ENCODE data around the gene MTMR12. TPM values are rescaled to one million over a fixed set of nuclear protein-coding genes. Genes with fewer than 3 reads are reported as not detected.
"Not testable (repeated sequence)": the region's sequence is repeated elsewhere in the genome, so short reads cannot be mapped to it uniquely, and the experiment has no call there.

The MTMR12 gene
- total RNA-seq, 1 experiment from 2014 or later, result 16.0 TPM

DNA sequence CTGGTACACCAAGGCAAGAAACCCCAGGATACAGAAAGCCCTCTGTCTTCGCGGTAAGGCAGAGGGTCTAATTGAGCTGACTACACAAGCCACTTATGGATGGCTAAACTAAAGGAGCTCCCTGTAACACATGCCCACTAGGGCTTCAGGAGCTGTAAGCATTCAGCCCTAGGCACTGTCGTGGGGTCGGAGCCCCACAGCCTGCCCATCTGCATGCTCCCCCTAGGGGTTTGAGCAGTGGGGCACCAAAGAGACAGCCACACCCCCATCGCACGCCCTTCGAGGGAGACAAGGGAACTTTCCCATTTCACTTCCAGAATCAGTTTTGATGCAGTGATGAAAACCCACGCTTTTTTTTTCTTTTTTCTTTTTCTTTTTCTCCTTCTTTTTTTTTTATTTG is 11.0 kb upstream of the MTMR12 start:
- Histone ChIP-seq H3K4me3 (ENCODE audit: low read length) (no peak overlapping the region), H3K9ac (ENCODE audit: low read length) (no peak overlapping the region), H3K36me3 (ENCODE audit: low read depth, low read length) (no peaks in the 10 kb centered on the region), H3K79me2 (ENCODE audit: low read length) (no peaks in the 10 kb centered on the region), H2AFZ (ENCODE audit: low read length) (no peak overlapping the region), H3K9me3 (ENCODE audit: low read length) (0 out of 2 replicates have a peak, but pooled peaks cover 12% of the 10 kb centered on the region), H3K4me2 (ENCODE audit: low read length) (no peak overlapping the region), H3F3A (ENCODE audit: low read length, unreplicated experiment) (no peaks in the 10 kb centered on the region), H4K20me1 (ENCODE audit: low read length) (no peaks in the 10 kb centered on the region), H3K9me2 (replicated peaks; ENCODE audit: low read length) (no peaks in the 10 kb centered on the region), H3K27ac (ENCODE audit: low read length) (no peak overlapping the region), H3K4me1 (ENCODE audit: insufficient read depth, low read length) (no peaks in the 10 kb centered on the region), H3K27me3 (ENCODE audit: low read length) (no peaks in the 10 kb centered on the region)
- TF ChIP-seq EZH2 (IDR thresholded peaks at IDR 0.05; ENCODE audit: low read length, unreplicated experiment) (no peak), EZH2phosphoT487 (IDR thresholded peaks at IDR 0.05; ENCODE audit: borderline replicate concordance, low read length) (no peak)
- TF ChIP-seq, protein P1, sequence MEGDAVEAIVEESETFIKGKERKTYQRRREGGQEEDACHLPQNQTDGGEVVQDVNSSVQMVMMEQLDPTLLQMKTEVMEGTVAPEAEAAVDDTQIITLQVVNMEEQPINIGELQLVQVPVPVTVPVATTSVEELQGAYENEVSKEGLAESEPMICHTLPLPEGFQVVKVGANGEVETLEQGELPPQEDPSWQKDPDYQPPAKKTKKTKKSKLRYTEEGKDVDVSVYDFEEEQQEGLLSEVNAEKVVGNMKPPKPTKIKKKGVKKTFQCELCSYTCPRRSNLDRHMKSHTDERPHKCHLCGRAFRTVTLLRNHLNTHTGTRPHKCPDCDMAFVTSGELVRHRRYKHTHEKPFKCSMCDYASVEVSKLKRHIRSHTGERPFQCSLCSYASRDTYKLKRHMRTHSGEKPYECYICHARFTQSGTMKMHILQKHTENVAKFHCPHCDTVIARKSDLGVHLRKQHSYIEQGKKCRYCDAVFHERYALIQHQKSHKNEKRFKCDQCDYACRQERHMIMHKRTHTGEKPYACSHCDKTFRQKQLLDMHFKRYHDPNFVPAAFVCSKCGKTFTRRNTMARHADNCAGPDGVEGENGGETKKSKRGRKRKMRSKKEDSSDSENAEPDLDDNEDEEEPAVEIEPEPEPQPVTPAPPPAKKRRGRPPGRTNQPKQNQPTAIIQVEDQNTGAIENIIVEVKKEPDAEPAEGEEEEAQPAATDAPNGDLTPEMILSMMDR (conservative IDR thresholded peaks at IDR 0.05; ENCODE audit: low read depth, low read length), result no peak
- ChIA-PET POLR2A (ENCODE audit: unreplicated experiment) (no interaction called here), CTCF (no interaction called here)
- ATAC-seq, result no peak
- no peak for DNase-seq
- intact Hi-C loops (cut with micrococcal nuclease), result no loop called here
- no TSS peak for BruUV-seq (replicated peaks)

DNA sequence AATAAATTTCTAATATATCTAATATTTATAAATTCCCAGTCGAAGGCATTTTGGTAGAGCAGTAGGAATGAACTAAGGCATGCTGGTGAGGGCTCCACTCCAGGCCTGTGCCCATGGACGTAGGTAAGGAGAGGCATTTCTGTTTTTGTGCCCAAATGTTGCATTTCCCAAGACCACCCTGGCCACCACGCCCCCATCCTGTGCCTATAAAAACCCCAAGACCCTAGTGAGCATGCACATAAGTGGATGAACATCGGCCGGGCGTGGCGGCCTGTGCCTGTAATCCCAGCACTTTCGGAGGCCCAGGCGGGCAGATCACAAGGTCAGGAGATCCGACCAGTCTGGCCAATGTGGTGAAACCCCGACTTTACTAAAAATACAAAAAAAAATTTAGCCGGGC is 10.1 kb upstream of the MTMR12 start:
- Histone ChIP-seq H2AFZ (ENCODE audit: low read length) (no peak overlapping the region), H3F3A (ENCODE audit: low read length, unreplicated experiment) (no peaks in the 10 kb centered on the region), H3K4me2 (ENCODE audit: low read length) (no peak overlapping the region), H3K27ac (ENCODE audit: low read length) (no peak overlapping the region), H3K27me3 (ENCODE audit: low read length) (no peaks in the 10 kb centered on the region), H3K9me3 (ENCODE audit: low read length) (0 out of 2 replicates have a peak, but pooled peaks cover 12% of the 10 kb centered on the region), H3K36me3 (ENCODE audit: low read depth, low read length) (no peaks in the 10 kb centered on the region), H3K79me2 (ENCODE audit: low read length) (no peaks in the 10 kb centered on the region), H4K20me1 (ENCODE audit: low read length) (no peaks in the 10 kb centered on the region), H3K9ac (ENCODE audit: low read length) (no peak overlapping the region), H3K4me1 (ENCODE audit: insufficient read depth, low read length) (no peaks in the 10 kb centered on the region), H3K9me2 (replicated peaks; ENCODE audit: low read length) (no peaks in the 10 kb centered on the region), H3K4me3 (ENCODE audit: low read length) (no peak overlapping the region)
- ChIA-PET CTCF (no interaction called here), POLR2A (ENCODE audit: unreplicated experiment) (no interaction called here)
- ATAC-seq (no peak), DNase-seq (no peak)
- BruUV-seq (replicated peaks), result no TSS peak
- intact Hi-C loops (cut with micrococcal nuclease), result no loop called here
- TF ChIP-seq EZH2phosphoT487 (IDR thresholded peaks at IDR 0.05; ENCODE audit: borderline replicate concordance, low read length) (no peak), EZH2 (IDR thresholded peaks at IDR 0.05; ENCODE audit: low read length, unreplicated experiment) (no peak)
- TF ChIP-seq, protein P1 (conservative IDR thresholded peaks at IDR 0.05; ENCODE audit: low read depth, low read length), result no peak

DNA sequence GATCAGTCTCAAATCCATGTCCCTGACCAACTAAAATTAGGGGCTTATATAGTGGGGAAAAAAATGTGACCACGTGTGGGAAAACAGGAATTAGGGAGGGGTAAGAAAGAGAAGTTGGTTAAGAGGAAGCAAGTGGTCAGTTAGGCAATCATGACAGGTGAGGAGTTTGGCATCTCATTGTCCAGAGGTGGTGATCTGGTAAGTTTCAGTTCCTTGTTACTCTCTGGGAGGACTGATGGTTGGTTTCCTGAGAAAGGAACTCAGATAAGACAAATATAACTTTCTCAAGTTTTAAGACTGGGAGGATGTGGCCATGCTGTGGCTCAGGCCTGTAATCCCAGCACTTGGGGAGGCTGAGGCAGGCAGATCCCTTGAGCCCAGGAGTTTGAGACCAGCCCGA is 9.0 kb upstream of the MTMR12 start:
- POLR2A ChIA-PET (ENCODE audit: unreplicated experiment); H3K9me2 ChIP-seq (replicated peaks; ENCODE audit: low read length); ATAC-seq; H3K36me3 ChIP-seq (ENCODE audit: low read depth, low read length); H3K4me1 ChIP-seq (ENCODE audit: insufficient read depth, low read length); BruUV-seq (replicated peaks); H4K20me1 ChIP-seq (ENCODE audit: low read length); H3K9ac ChIP-seq (ENCODE audit: low read length); H3K27ac ChIP-seq (ENCODE audit: low read length); H3K79me2 ChIP-seq (ENCODE audit: low read length); DNase-seq; H3K4me2 ChIP-seq (ENCODE audit: low read length); H3F3A ChIP-seq (ENCODE audit: low read length, unreplicated experiment); H3K27me3 ChIP-seq (ENCODE audit: low read length); H3K4me3 ChIP-seq (ENCODE audit: low read length); CTCF ChIA-PET; H2AFZ ChIP-seq (ENCODE audit: low read length); intact Hi-C loops (cut with micrococcal nuclease): not testable (repeated sequence)
- H3K9me3 ChIP-seq (ENCODE audit: low read length), result 0 out of 2 replicates have a peak, but pooled peaks cover 12% of the 10 kb centered on the region

All from PC-3 (cell line).